ENCODE measurements around the gene MED14.

The MED14 gene

GRCh38 chrX:40663078-40663740 is 72.1 kb downstream of the MED14 start:
- no peak for DNase-seq

GRCh38 chrX:40661489-40661888 is 73.9 kb downstream of the MED14 start:
- DNase-seq = no peak

GRCh38 chrX:40660381-40660780 is 75.0 kb downstream of the MED14 start:
- no peak for DNase-seq

- no peak for DNase-seq
These were observed 81.8 kb downstream of the MED14 start for GRCh38 chrX:40653535-40653934.

GRCh38 chrX:40652664-40653063 is 82.7 kb downstream of the MED14 start:
- DNase-seq = no peak

- peak; percentile 58 for DNase-seq
These were observed 83.6 kb downstream of the MED14 start for GRCh38 chrX:40651620-40652223.

GRCh38 chrX:40647307-40648197 is 87.8 kb downstream of the MED14 start, which contains the start of gene CXorf38:
TSS of gene CXorf38 (minus strand) at chrX:40647561. CDS start at chrX:40647520, 41 bp downstream.
- DNase-seq = peak; percentile 92

GRCh38 chrX:40646489-40647306 is 88.6 kb downstream of the MED14 start:
- no peak for DNase-seq

- DNase-seq = no peak
These were observed 90.5 kb downstream of the MED14 start for GRCh38 chrX:40644821-40645358.

- DNase-seq = no peak
These were observed 91.2 kb downstream of the MED14 start for GRCh38 chrX:40644176-40644575.

- DNase-seq = no peak
These were observed 97.7 kb downstream of the MED14 start for GRCh38 chrX:40637687-40638086.

- DNase-seq = no peak
These were observed 103.1 kb downstream of the MED14 start for GRCh38 chrX:40632199-40632598.

GRCh38 chrX:40628506-40628905 is 106.8 kb downstream of the MED14 start:
- no peak for DNase-seq

GRCh38 chrX:40625294-40625693 is 110.0 kb downstream of the MED14 start:
- DNase-seq = no peak

- DNase-seq = no peak
These were observed 111.7 kb downstream of the MED14 start for GRCh38 chrX:40623665-40624064.

- DNase-seq = no peak
These were observed 112.2 kb downstream of the MED14 start, which contains the start of gene MPC1L for GRCh38 chrX:40623139-40623536. TSS of gene MPC1L (plus strand) at chrX:40623428. CDS start at chrX:40623566, 138 bp downstream.

- DNase-seq = no peak
These were observed 112.7 kb downstream of the MED14 start for GRCh38 chrX:40622479-40623138.

GRCh38 chrX:40617566-40617965 is 117.8 kb downstream of the MED14 start:
- no peak for DNase-seq

- DNase-seq = no peak
These were observed 119.4 kb downstream of the MED14 start for GRCh38 chrX:40615976-40616375.

GRCh38 chrX:40612511-40612910 is 122.8 kb downstream of the MED14 start:
- no peak for DNase-seq

GRCh38 chrX:40607381-40607780 is 128.0 kb downstream of the MED14 start:
- DNase-seq = no peak

GRCh38 chrX:40603446-40603845 is 131.9 kb downstream of the MED14 start:
- no peak for DNase-seq
